MM.1S (cell line): Measurements from ENCODE around the gene CENPQ.

Experiments used
- DNase-seq: peaks from one replicate; pipeline ENCODE4 v3.0.0-alpha.2; 2015
- H2AFZ ChIP-seq: fragments of 300-600 bp; sonication (generic); 2 replicates; pipeline ENCODE4 v1.6.0; 2016; ENCODE audit warnings: antibody characterized with exemption, low read length
- H3F3A ChIP-seq: fragments of 300-600 bp; sonication (generic); 2 replicates; pipeline ENCODE4 v1.6.1; 2016; ENCODE audit warnings: mild to moderate bottlenecking, antibody characterized with exemption, low read length, moderate library complexity, mixed read lengths; ENCODE audit not compliant: insufficient read depth
- H3K27ac ChIP-seq: fragments of 300-600 bp; sonication (generic); 2 replicates; pipeline ENCODE4 v1.5.1; 2016; ENCODE audit warnings: mild to moderate bottlenecking, low read length
- H3K27me3 ChIP-seq: fragments of 300-600 bp; sonication (generic); replicated peaks from 2 replicates; pipeline ENCODE4 v1.6.0; 2016; ENCODE audit warnings: low read length; ENCODE audit not compliant: insufficient read depth
- H3K36me3 ChIP-seq: fragments of 300-600 bp; sonication (generic); replicated peaks from 2 replicates; pipeline ENCODE4 v1.6.1; 2016; ENCODE audit warnings: mild to moderate bottlenecking, low read length, mixed read lengths; ENCODE audit not compliant: insufficient read depth
- H3K4me1 ChIP-seq: fragments of 300-600 bp; sonication (generic); 2 replicates; pipeline ENCODE4 v1.6.1; 2016; ENCODE audit warnings: low read length, mixed read lengths
- H3K4me2 ChIP-seq: fragments of 300-600 bp; sonication (generic); 2 replicates; pipeline ENCODE4 v1.6.0; 2016; ENCODE audit warnings: low read depth, low read length
- H3K4me3 ChIP-seq: fragments of 300-600 bp; sonication (generic); 2 replicates; pipeline ENCODE4 v1.5.1; 2016; ENCODE audit warnings: low read length, mixed read lengths
- H3K79me2 ChIP-seq: fragments of 300-600 bp; sonication (generic); 2 replicates; pipeline ENCODE4 v1.6.1; 2016; ENCODE audit warnings: mixed run types, low read length, mixed read lengths
- H3K9ac ChIP-seq: fragments of 300-600 bp; sonication (generic); 2 replicates; pipeline ENCODE4 v1.6.1; 2016; ENCODE audit warnings: low read length, mixed read lengths
- H3K9me2 ChIP-seq: fragments of 300-600 bp; sonication (generic); replicated peaks from 2 replicates; pipeline ENCODE4 v1.6.1; 2016; ENCODE audit warnings: mild to moderate bottlenecking, low read length, mixed read lengths; ENCODE audit not compliant: insufficient read depth
- H3K9me3 ChIP-seq: fragments of 300-600 bp; sonication (generic); replicated peaks from 2 replicates; pipeline ENCODE4 v1.6.1; 2016; ENCODE audit warnings: mild to moderate bottlenecking, low read length, mixed read lengths; ENCODE audit not compliant: insufficient read depth
- H4K20me1 ChIP-seq: fragments of 300-600 bp; sonication (generic); 2 replicates; pipeline ENCODE4 v1.6.1; 2016; ENCODE audit warnings: mild to moderate bottlenecking, low read length, moderate library complexity, mixed read lengths; ENCODE audit not compliant: insufficient read depth
- EZH2 ChIP-seq: fragments of 300-600 bp; sonication (generic); optimal IDR thresholded peaks from 2 replicates; pipeline ENCODE3; 2017; ENCODE audit warnings: low read depth, mild to moderate bottlenecking, antibody characterized with exemption, low read length, mixed read lengths
- EZH2phosphoT487 ChIP-seq: fragments of 300-600 bp; sonication (generic); IDR thresholded peaks from 2 replicates; pipeline ENCODE4 v1.6.1; 2018; ENCODE audit warnings: antibody characterized with exemption, low read length
- TF ChIP-seq, protein P1 (sequence below): fragments of 300-600 bp; sonication (generic); IDR thresholded peaks from 2 replicates; pipeline ENCODE4 v1.5.1; 2016; ENCODE audit warnings: antibody characterized with exemption, low read length, mixed read lengths

CENPQ gene, protein sequence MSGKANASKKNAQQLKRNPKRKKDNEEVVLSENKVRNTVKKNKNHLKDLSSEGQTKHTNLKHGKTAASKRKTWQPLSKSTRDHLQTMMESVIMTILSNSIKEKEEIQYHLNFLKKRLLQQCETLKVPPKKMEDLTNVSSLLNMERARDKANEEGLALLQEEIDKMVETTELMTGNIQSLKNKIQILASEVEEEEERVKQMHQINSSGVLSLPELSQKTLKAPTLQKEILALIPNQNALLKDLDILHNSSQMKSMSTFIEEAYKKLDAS

DNA sequence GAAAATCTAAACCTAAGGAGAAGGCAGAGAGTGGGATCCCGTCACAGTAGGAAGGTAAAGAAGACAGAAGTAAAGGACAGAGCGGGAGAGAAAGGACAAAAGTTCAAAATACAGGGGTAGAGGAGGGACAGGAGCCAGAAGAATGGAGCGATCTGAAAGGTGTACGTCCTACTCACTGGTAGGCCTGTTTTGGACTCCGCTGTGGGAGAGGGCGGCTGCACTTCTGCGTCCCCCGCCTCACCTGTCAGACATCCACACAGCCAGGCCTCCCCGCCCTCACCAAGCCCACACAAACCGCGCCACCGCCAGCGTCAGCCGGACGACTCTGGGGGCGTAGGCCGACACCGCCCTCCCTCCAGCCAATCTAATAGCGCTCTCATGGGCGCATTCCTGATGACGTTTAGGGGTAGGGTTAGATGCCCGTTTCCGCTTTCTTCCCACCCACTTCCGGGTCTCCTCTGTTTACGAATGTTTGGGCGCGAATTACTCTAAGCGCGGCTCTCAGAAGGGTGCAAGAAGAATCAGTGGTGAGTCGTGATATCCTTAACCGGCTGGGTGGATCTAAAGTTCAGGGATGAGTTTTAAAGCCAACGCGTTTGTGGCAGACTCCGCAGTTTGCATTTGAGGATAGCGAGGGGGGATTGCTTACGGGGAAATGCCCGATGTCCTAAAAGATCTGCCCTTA, at the start of gene CENPQ, which contains the start of gene MMUT:
CENPQ (plus strand) TSS at position 444 of the 685 bp plus-strand sequence. CDS start 6,807 bp downstream, outside the sequence.
MMUT (minus strand) TSS at position 327 of the 685 bp plus-strand sequence. CDS start 3,787 bp downstream, outside the sequence.
- H4K20me1 ChIP-seq: no peaks in the 10 kb centered on the region
- peak within 1 kb of the TSS; percentile 87 for H3K27ac ChIP-seq
- peak within 1 kb of the TSS; percentile 77 for H2AFZ ChIP-seq
- no peaks in the 10 kb centered on the region for H3K36me3 ChIP-seq
- H3K9me2 ChIP-seq: no peaks in the 10 kb centered on the region
- H3K4me1 ChIP-seq: peaks cover 10% of the 10 kb centered on the region
- H3K9ac ChIP-seq: peak within 1 kb of the TSS; percentile 94
- no peaks in the 10 kb centered on the region for H3K9me3 ChIP-seq
- no peaks in the 10 kb centered on the region for H3K27me3 ChIP-seq
- peak within 1 kb of the TSS; percentile 91 for H3K4me2 ChIP-seq
- peaks cover 93% of the 10 kb centered on the region for H3K79me2 ChIP-seq
- peak within 1 kb of the TSS; percentile 95 for H3K4me3 ChIP-seq
- peaks cover 4% of the 10 kb centered on the region; the same call in 1 of the 2 replicates for H3F3A ChIP-seq
- peak; percentile 96 for DNase-seq
- no peak for TF ChIP-seq EZH2
- TF ChIP-seq EZH2phosphoT487: no peak
- TF ChIP-seq, protein P1, sequence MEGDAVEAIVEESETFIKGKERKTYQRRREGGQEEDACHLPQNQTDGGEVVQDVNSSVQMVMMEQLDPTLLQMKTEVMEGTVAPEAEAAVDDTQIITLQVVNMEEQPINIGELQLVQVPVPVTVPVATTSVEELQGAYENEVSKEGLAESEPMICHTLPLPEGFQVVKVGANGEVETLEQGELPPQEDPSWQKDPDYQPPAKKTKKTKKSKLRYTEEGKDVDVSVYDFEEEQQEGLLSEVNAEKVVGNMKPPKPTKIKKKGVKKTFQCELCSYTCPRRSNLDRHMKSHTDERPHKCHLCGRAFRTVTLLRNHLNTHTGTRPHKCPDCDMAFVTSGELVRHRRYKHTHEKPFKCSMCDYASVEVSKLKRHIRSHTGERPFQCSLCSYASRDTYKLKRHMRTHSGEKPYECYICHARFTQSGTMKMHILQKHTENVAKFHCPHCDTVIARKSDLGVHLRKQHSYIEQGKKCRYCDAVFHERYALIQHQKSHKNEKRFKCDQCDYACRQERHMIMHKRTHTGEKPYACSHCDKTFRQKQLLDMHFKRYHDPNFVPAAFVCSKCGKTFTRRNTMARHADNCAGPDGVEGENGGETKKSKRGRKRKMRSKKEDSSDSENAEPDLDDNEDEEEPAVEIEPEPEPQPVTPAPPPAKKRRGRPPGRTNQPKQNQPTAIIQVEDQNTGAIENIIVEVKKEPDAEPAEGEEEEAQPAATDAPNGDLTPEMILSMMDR: no peak

DNA sequence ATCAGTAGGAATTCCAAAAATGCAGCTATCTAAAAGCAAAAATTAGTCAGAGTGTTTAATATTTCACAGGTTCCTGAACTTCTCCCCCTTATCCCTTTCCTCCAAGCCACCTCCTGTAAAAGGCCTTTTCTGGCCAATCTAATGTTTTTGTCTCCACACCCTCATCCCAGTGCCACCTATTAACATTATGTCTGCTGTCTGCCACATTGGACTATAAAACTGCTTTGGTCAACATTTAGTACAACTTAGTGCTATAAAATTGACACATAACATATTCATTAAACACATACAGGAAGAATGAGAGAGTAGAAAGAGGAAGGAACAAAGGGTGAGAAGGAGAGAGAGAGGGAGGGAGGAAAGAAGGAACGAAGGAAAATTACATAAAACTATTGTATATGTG, 47.8 kb upstream of the CENPQ start:
- Histone ChIP-seq H2AFZ (no peak overlapping the region), H3K4me3 (no peak overlapping the region), H3K4me2 (no peak overlapping the region), H3K27ac (no peak overlapping the region), H3F3A (no peaks in the 10 kb centered on the region), H3K9me3 (no peaks in the 10 kb centered on the region), H3K9ac (no peak overlapping the region), H3K79me2 (no peaks in the 10 kb centered on the region), H3K36me3 (no peaks in the 10 kb centered on the region), H3K9me2 (no peaks in the 10 kb centered on the region), H3K4me1 (no peaks in the 10 kb centered on the region), H3K27me3 (no peaks in the 10 kb centered on the region), H4K20me1 (no peaks in the 10 kb centered on the region)
- DNase-seq: no peak
- TF ChIP-seq, protein P1: no peak
- TF ChIP-seq EZH2 (no peak), EZH2phosphoT487 (no peak)

DNA sequence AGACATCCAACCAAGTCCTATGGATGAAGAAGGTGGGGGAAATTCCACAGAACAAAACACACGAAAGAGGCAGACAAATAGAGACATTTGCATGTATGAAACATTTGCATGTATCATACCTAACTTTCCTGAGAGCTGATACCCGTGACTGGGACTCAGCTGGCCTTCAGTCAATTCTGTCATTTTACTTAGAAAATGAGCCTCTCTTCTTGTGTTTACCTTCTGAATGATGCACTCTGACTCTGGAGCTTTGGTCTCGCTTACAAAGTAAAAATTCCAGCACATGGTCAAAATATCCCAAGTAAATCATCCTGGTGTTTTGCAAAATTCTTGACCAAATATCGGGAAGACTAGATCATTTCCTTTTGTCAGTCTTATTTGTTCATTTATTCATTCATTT, 47.0 kb upstream of the CENPQ start:
- Histone ChIP-seq H3K4me1 (no peaks in the 10 kb centered on the region), H3K9me3 (no peaks in the 10 kb centered on the region), H3K4me2 (no peak overlapping the region), H3K36me3 (no peaks in the 10 kb centered on the region), H3K27ac (no peak overlapping the region), H3K4me3 (no peak overlapping the region), H2AFZ (no peak overlapping the region), H3F3A (no peaks in the 10 kb centered on the region), H3K9me2 (no peaks in the 10 kb centered on the region), H4K20me1 (no peaks in the 10 kb centered on the region), H3K79me2 (no peaks in the 10 kb centered on the region), H3K27me3 (no peaks in the 10 kb centered on the region), H3K9ac (no peak overlapping the region)
- no peak for TF ChIP-seq EZH2phosphoT487
- TF ChIP-seq, protein P1: no peak
- no peak for TF ChIP-seq EZH2
- DNase-seq: no peak
